ENCODE results near the gene CGB3.
"Not testable (repeated sequence)": the region's sequence is repeated elsewhere in the genome, so short reads cannot be mapped to it uniquely, and the experiment has no call there.

CGB3 gene

GRCh38 chr19:49042177-49042576 lies 18.0 kb upstream of the CGB3 start:
- no peaks in the 10 kb centered on the region for H3K9me3 ChIP-seq
- H3K4me1 ChIP-seq = no peaks in the 10 kb centered on the region
- no peak overlapping the region for H3K4me3 ChIP-seq
- no peak for DNase-seq
- intact Hi-C loops (cut with DNase I; ENCODE audit: low total_unique reads) = no loop called here
- no peaks in the 10 kb centered on the region for H3K36me3 ChIP-seq
- H3K27me3 ChIP-seq = peaks cover 0 to 7% of the 10 kb centered on the region in 2 donors
- H3K27ac ChIP-seq = no peak overlapping the region
- TF ChIP-seq CTCF (IDR thresholded peaks at IDR 0.05) = no peak

GRCh38 chr19:49039736-49040135 lies 15.6 kb upstream of the CGB3 start:
- H3K36me3 ChIP-seq; H3K9me3 ChIP-seq; DNase-seq; H3K27me3 ChIP-seq; H3K4me3 ChIP-seq; H3K4me1 ChIP-seq; intact Hi-C loops (cut with DNase I; ENCODE audit: low total_unique reads); H3K27ac ChIP-seq: not testable (repeated sequence)

GRCh38 chr19:49038557-49039276 lies 14.6 kb upstream of the CGB3 start:
- H3K27me3 ChIP-seq; H3K36me3 ChIP-seq; H3K4me1 ChIP-seq; H3K27ac ChIP-seq; H3K9me3 ChIP-seq; intact Hi-C loops (cut with DNase I; ENCODE audit: low total_unique reads); DNase-seq; H3K4me3 ChIP-seq: not testable (repeated sequence)

GRCh38 chr19:49038111-49038510 lies 14.0 kb upstream of the CGB3 start:
- H3K36me3 ChIP-seq; H3K27ac ChIP-seq; H3K4me1 ChIP-seq; DNase-seq; H3K9me3 ChIP-seq; H3K4me3 ChIP-seq; intact Hi-C loops (cut with DNase I; ENCODE audit: low total_unique reads); H3K27me3 ChIP-seq: not testable (repeated sequence)

- H3K27ac ChIP-seq; H3K4me3 ChIP-seq; DNase-seq; H3K36me3 ChIP-seq; intact Hi-C loops (cut with DNase I; ENCODE audit: low total_unique reads); H3K9me3 ChIP-seq; H3K27me3 ChIP-seq; H3K4me1 ChIP-seq: not testable (repeated sequence)
These were observed 12.7 kb upstream of the CGB3 start, which contains the start of gene CGB1 for GRCh38 chr19:49036815-49037214. Gene CGB1, minus strand, starts transcription at chr19:49036895. Its CDS starts 184 bp downstream, at chr19:49036711.

- H3K9me3 ChIP-seq; H3K4me1 ChIP-seq; H3K27ac ChIP-seq; H3K27me3 ChIP-seq; H3K4me3 ChIP-seq; H3K36me3 ChIP-seq; intact Hi-C loops (cut with DNase I; ENCODE audit: low total_unique reads); DNase-seq: not testable (repeated sequence)
These were observed 7.6 kb upstream of the CGB3 start, which contains the start of gene CGB2 for GRCh38 chr19:49031642-49032301. Gene CGB2, plus strand, starts transcription at chr19:49031890. Its CDS starts 206 bp downstream, at chr19:49032096.

GRCh38 chr19:49030323-49030722 lies 6.2 kb upstream of the CGB3 start:
- H3K36me3 ChIP-seq; DNase-seq; H3K27me3 ChIP-seq; H3K9me3 ChIP-seq; intact Hi-C loops (cut with DNase I; ENCODE audit: low total_unique reads); H3K4me3 ChIP-seq; H3K27ac ChIP-seq; H3K4me1 ChIP-seq: not testable (repeated sequence)

- H3K27me3 ChIP-seq; intact Hi-C loops (cut with DNase I; ENCODE audit: low total_unique reads): not testable (repeated sequence)
These were observed 5.6 kb upstream of the CGB3 start for GRCh38 chr19:49029749-49030148.

GRCh38 chr19:49028686-49029085 lies 4.6 kb upstream of the CGB3 start:
- H3K9me3 ChIP-seq; H3K36me3 ChIP-seq; H3K4me1 ChIP-seq; H3K27me3 ChIP-seq; H3K27ac ChIP-seq; intact Hi-C loops (cut with DNase I; ENCODE audit: low total_unique reads); DNase-seq; H3K4me3 ChIP-seq: not testable (repeated sequence)

More at GRCh38 chr19:49029749-49030148, 5.6 kb upstream of the CGB3 start:
- not testable (repeated sequence) for H3K9me3 ChIP-seq, H3K4me3 ChIP-seq, H3K27ac ChIP-seq, H3K36me3 ChIP-seq, DNase-seq, H3K4me1 ChIP-seq

GRCh38 chr19:49025599-49025998 lies 1.5 kb upstream of the CGB3 start:
- H3K27me3 ChIP-seq; intact Hi-C loops (cut with DNase I; ENCODE audit: low total_unique reads); H3K4me1 ChIP-seq; H3K9me3 ChIP-seq; H3K4me3 ChIP-seq; H3K27ac ChIP-seq; DNase-seq; H3K36me3 ChIP-seq: not testable (repeated sequence)

GRCh38 chr19:49025088-49025487 lies 955 bp upstream of the CGB3 start:
- H3K9me3 ChIP-seq; H3K36me3 ChIP-seq; H3K4me3 ChIP-seq; H3K27ac ChIP-seq; DNase-seq; H3K27me3 ChIP-seq; intact Hi-C loops (cut with DNase I; ENCODE audit: low total_unique reads); H3K4me1 ChIP-seq: not testable (repeated sequence)

Data from tibial artery (tissue), 4 donors.